Daoy (cell line): ENCODE results near the gene PGM1. TPM values are rescaled to one million over a fixed set of nuclear protein-coding genes. Genes with fewer than 3 reads are reported as not detected.
A peak's percentile ranks its signal among the peaks of the same experiment; 100 is the strongest.

Source experiments
- DNase-seq: peaks from one replicate; pipeline ENCODE4 v3.0.0-alpha.2; 2015; ENCODE audit warnings: low read depth
- total RNA-seq: library from RNA; depleted of rRNA; stranded (reverse); fragments of >200 nt; shearing (Covaris generic); gene quantifications from 2 replicates; pipeline ENCODE4 v1.2.3, GENCODE V29; 2014

PGM1 gene
- total RNA-seq, 1 experiment from 2014 or later = 41.1 TPM

DNA sequence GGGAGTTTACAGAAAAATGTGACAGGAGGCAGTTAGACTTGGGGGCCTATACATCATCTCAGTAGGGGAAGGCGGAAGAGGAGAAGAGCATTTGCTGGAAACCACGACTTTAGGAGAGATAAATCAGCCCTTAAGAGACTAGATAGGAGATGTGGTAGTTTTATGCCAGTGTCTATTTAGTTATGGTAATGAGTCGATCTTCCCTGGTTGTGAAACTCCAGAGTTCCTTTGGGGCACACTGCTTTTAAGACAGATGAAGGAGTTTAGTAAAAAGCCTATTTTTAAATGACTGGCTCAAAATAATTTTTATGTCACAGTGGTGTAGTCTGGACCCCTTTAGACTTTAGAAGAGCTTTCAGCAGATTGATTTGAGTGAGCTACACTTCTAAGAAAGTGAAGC lies 7.8 kb downstream of the PGM1 start:
- no peak for DNase-seq

- DNase-seq = no peak
Measured at GRCh38 chr1:63601463-63601862, 8.3 kb downstream of the PGM1 start.

- DNase-seq = no peak
Measured at GRCh38 chr1:63601912-63602311, 8.7 kb downstream of the PGM1 start.

- DNase-seq = no peak
Measured at GRCh38 chr1:63602629-63603028, 9.4 kb downstream of the PGM1 start.

GRCh38 chr1:63603810-63604209 lies 10.6 kb downstream of the PGM1 start:
- DNase-seq = no peak

GRCh38 chr1:63607322-63607721 lies 14.1 kb downstream of the PGM1 start:
- no peak for DNase-seq

DNA sequence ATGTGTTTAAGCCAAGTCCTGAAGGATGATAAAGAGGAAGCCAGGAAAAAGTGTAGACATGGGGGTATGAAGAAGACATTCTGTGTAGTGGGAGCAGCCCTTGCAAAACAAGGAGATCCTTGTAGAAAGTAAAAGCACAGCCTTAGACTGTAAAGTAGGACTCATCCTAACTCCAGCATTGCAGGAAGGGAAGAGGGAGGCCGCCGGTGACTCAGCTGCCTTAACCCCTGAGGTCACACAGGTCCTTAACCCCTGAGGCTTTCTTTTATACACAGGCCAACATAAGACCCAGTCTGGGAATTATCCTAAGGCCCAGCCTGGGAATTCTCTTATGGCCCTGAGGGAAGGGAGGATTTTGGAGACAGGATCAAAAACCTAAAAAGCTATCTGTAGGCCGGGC lies 18.0 kb downstream of the PGM1 start:
- DNase-seq = peak; percentile 13

DNA sequence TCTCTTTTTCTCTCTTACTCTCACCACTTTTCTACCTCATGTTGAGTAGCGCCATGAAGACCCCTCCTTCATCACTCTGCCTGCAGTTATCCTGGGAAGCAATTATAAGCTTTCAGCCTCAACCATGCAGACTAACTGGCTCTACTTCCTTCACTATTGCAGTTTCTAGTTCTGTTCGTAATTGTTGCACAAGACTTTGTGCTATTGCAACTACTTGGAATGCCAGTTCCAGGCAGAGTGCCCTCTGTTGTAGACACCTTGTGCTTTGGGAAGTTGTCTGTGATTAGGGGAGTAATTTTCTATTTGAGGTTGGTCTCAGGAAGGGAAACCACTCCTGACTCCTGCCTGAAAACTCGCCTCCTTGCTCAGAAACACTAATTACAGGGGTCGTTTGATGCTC lies 19.4 kb downstream of the PGM1 start:
- DNase-seq = no peak

DNA sequence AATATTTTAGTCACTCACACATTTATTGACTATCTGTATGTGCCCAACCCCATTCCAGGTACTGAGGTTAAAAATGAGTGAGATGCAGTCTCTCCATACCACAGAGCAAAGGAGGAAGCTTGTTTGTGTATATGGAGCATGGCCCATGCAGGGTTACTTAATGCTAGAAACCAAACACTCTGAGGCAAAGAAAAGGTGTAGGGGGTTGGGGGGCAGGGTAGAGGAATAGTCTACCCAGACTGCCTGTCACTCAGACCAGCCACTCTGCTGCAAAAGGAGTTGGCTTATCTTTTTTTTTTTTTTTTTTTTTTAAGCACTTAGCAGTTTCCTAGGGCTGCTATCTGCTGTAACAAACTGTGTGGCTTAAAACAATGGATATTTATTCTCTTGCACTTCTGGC lies 19.8 kb downstream of the PGM1 start:
- no peak for DNase-seq

DNA sequence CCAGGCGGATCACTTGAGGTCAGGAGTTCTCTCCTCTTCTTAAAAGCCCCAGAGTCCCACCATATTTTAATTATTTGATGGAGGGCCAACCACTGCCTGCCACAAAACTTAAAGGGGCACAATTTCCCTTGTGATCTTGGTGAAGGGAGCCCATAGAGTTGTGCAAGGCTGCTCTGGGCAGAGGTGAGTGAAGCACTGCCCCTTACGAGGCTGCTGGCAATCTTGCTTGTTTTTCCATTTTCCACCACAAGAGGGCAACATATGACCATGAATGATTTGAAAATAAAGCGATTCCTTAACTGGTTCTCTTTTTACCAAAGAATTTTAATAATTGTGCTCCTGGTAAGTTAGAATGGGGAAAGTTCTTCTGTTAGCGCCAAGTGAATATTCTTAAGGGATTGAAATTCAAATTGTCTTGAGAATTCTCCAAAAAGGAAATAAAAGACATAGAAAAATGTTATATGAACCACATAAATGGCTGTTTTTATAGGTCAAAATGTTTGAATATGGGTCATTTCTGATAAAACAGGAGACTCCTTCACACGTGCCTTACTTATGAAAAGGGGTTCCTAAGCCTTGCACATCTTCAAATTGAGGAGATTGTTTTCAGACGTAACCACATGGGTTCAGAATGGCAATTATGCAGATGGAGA lies 22.7 kb downstream of the PGM1 start:
- DNase-seq = peak; percentile 72

DNA sequence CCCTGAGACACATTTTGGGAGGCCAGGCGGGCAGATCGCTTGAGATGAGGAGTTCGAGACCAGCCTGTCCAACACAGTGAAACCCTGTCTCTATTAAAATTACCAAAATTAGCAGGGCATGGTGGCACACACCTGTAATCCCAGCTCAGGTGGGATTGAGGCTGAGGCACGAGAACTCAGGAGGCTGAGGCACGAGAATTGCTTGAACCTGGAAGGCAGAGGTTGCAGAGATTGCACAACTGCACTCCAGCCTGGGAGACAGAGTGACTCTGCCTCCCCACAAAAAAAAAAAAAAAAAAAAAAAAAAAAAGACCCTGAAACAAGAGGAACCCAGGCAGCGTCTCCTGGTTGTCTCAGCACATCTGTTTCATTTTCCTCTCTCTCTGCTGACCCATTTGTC lies 24.2 kb downstream of the PGM1 start:
- DNase-seq = no peak

DNA sequence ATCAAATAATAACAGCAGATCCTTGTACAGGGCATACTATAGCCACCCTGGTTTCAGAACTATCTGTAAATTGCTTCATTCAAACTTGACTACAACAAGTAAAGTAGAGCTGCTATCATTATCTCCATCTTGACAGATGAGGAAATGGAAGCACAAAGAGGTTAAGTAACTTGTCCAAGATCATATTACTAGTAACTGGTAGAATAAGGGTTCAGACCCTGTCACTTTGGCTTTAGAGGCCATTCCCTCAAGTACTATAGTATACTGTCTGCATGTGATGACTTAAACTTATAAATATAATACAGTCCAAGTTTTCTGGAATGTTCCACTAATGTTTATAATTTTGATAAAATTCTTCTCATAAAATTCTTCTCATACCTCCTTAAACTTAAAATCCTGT lies 24.8 kb downstream of the PGM1 start:
- DNase-seq = no peak

GRCh38 chr1:63619558-63619957 lies 26.3 kb downstream of the PGM1 start:
- no peak for DNase-seq

- DNase-seq = no peak
Measured at GRCh38 chr1:63620671-63621070, 27.5 kb downstream of the PGM1 start.

- no peak for DNase-seq
Measured at GRCh38 chr1:63621075-63621474, 27.9 kb downstream of the PGM1 start.

- DNase-seq = no peak
Measured at GRCh38 chr1:63621698-63622097, 28.5 kb downstream of the PGM1 start.

GRCh38 chr1:63622849-63623566 lies 29.8 kb downstream of the PGM1 start:
- DNase-seq = no peak

DNA sequence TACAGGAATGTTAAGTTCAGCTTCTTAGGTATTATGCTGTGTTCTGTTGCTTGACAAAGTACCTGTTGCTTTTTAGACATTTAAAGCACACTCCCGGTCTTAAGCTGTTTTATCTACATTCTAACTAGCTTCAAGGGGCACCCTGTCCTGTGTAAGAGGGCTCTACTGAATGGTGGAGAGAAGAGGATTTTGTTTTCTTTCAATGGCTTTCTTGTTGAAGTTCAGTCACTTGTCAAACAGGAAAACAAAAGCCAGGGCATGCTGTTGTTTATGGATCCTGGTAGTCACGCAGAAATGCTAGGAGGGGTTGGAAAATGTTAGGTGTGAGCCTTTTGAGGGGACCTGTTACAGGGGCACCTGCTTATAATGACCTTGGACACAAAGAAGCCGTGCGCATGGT lies 30.7 kb downstream of the PGM1 start:
- DNase-seq = no peak

GRCh38 chr1:63624911-63625310 lies 31.7 kb downstream of the PGM1 start:
- DNase-seq = no peak

DNA sequence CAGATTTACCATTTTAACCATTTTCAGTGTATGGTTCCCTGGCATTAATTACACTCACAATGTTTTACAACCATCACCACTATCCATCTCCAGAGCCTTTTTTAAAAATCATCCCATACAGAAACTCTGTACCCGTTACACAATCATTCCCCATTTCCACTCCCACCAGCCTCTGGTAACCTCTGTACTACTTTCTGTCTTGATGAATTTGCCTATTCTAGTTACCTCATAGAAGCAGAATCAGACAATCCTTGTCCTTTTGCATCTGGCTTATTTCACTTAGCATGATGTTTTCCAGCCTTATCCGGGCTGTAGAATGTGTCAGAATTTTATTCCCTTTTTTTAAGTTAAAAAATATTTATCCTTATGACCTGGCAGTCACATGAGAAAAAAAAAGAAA lies 33.0 kb downstream of the PGM1 start:
- no peak for DNase-seq

- no peak for DNase-seq
Measured at GRCh38 chr1:63628607-63629006, 35.4 kb downstream of the PGM1 start.

- no peak for DNase-seq
Measured at GRCh38 chr1:63630238-63630637, 37.0 kb downstream of the PGM1 start.

DNA sequence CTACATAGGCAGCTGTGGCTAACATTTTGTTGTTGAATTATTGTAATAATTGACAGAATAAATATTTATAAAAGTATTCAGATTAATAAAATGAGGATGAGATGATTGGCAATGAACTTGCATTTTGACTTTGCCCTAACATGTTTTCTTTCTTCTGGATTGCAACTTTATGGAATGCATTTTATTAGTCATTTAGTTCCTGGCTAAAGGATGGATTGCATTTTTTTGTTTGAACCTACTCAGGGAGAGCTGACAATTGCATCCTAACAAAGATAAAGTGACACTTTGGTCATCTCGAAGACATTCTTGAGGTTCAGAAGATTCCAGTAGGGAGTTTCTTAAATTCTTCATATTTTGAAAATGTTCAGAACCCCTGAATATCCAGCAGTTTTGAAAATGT lies 37.5 kb downstream of the PGM1 start:
- DNase-seq = no peak

DNA sequence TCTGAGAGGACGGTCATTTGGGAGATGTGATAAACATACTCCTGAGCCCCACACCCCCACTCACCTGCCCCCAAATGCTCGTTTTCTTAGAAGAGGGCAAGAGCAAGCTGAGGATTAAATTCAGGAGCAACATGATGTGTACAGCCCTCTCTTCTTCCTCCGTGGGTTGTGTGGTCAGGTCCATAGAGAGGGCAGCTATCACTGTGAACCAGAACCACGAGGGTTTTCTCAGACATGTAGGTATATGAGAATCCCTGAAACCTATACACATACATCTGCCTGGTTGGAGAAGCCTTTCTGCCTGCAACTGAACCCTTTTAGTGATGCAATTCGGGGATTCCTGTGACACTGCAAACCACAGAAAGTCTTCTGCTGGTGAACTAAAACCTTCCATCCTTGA lies 38.9 kb downstream of the PGM1 start:
- DNase-seq = no peak
